ENCODE data around the gene GGTA1.

DNA sequence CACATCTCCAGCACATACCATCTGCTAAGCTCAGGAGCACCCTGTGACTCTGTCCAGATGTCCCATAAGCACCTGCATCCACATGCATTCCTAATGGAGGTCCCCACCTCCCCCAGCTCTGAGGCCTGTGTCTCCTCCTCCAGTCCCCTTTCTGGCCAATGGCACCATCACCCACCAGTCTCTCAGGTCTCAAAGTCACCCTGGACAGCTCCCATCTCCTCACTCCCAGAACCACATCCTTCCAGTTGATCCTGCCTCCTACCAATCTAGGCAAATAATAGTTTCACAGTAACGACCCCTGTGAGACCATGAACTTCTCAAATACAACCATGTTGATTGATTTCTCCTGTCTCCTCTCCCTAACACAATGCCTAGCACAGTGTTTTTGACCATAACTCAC lies 40.1 kb downstream of the GGTA1 start:
- TF ChIP-seq, protein P1, sequence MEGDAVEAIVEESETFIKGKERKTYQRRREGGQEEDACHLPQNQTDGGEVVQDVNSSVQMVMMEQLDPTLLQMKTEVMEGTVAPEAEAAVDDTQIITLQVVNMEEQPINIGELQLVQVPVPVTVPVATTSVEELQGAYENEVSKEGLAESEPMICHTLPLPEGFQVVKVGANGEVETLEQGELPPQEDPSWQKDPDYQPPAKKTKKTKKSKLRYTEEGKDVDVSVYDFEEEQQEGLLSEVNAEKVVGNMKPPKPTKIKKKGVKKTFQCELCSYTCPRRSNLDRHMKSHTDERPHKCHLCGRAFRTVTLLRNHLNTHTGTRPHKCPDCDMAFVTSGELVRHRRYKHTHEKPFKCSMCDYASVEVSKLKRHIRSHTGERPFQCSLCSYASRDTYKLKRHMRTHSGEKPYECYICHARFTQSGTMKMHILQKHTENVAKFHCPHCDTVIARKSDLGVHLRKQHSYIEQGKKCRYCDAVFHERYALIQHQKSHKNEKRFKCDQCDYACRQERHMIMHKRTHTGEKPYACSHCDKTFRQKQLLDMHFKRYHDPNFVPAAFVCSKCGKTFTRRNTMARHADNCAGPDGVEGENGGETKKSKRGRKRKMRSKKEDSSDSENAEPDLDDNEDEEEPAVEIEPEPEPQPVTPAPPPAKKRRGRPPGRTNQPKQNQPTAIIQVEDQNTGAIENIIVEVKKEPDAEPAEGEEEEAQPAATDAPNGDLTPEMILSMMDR (IDR thresholded peaks at IDR 0.05; ENCODE audit: low read depth, low read length, poor library complexity, severe bottlenecking): no peak
- no peak for TF ChIP-seq EZH2phosphoT487 (IDR thresholded peaks at IDR 0.05; ENCODE audit: borderline replicate concordance, low read length)

Data from DOHH2 (cell line).